Adrenal gland (tissue), 12 donors: ENCODE measurements around the gene PRRG4. TPM values are rescaled to one million over a fixed set of nuclear protein-coding genes. Genes with fewer than 3 reads are reported as not detected.
"Not testable (repeated sequence)": the region's sequence is repeated elsewhere in the genome, so short reads cannot be mapped to it uniquely, and the experiment has no call there.

Experiments
- DNase-seq, 7 donors: peaks; one replicate each; pipeline ENCODE4 v3.0.0-alpha.2; 2019 to 2020
- H3K27ac ChIP-seq, 5 donors: fragments of 200-600 bp; sonication (generic) in 4 of 5; 1 replicate in 3 of 5; 2 replicates in 2 of 5; pipeline versions ENCODE4 v1.5.1 to v1.8.0; 2016 to 2020; ENCODE audit warnings: mild to moderate bottlenecking in 1 of 5
- H3K27me3 ChIP-seq: fragments of 200-600 bp; 2 replicates; pipeline ENCODE4 v1.8.0; 2021
- H3K36me3 ChIP-seq, 2 donors: fragments of 200-600 bp; replicated peaks in 1 of 2; 1 replicate in 1 of 2; 2 replicates in 1 of 2; pipeline versions ENCODE4 v1.5.1 to v1.8.0; 2018 to 2022
- H3K4me1 ChIP-seq, 2 donors: fragments of 200-600 bp; replicated peaks in 1 of 2; 1 replicate in 1 of 2; 2 replicates in 1 of 2; pipeline versions ENCODE4 v1.5.1 to v1.8.0; 2018 to 2021
- H3K4me3 ChIP-seq, 4 donors: fragments of 200-600 bp; sonication (generic) in 3 of 4; one replicate each; pipeline ENCODE4 v1.5.1; 2016 to 2018
- H3K9me3 ChIP-seq, 3 donors: fragments of 200-600 bp; sonication (generic) in 1 of 3; replicated peaks in 1 of 3; 1 replicate in 2 of 3; 2 replicates in 1 of 3; pipeline versions ENCODE4 v1.5.1 to v1.8.0; 2016 to 2021
- CTCF ChIP-seq, 6 experiments: fragments of 450-650 bp in 4 of 6; fragments of 200-600 bp in 2 of 6; sonication (generic) in 1 of 6; IDR thresholded peaks; 1 replicate in 5 of 6; 2 replicates in 1 of 6; pipeline versions ENCODE4 v1.5.1 to v1.8.0; 2016 to 2021; ENCODE audit warnings: antibody characterized with exemption in 6 of 6, mild to moderate bottlenecking in 2 of 6, moderate library complexity in 1 of 6
- POLR2A ChIP-seq, 2 donors: fragments of 450-650 bp; IDR thresholded peaks; one replicate each; pipeline ENCODE4 v1.6.1; 2017; ENCODE audit warnings: antibody characterized with exemption in 2 of 2, mild to moderate bottlenecking in 2 of 2, moderate library complexity in 1 of 2
- whole genome bisulfite sequencing, 4 donors: extraction: QIAGEN DNeasy Blood & Tissue Kit in 2 of 4; methylation state at CpG; one replicate each; pipeline versions ENCODE4 v1.1.5 to v1.1.7; 2013 to 2017; 5-methylcytosine and 5-hydroxymethylcytosine counted together
- intact Hi-C, 2 donors: fragments of 100-400 bp; cut with DNase I; formaldehyde crosslinking; loops; one replicate each; pipeline versions ENCODE4 v1.14.1 to v1.15.0; 2022 to 2023
- polyA plus RNA-seq, 3 donors: library from polyadenylated mRNA; stranded (reverse); fragments of 200-250 nt in 2 of 3; fragments of 350-450 nt in 1 of 3; fragmentation: Illumina TruSeq in 1 of 3; extraction: RNeasy Lipid Tissue Mini Kit (QIAGEN cat#74804) in 1 of 3; gene quantifications; one replicate each; pipeline ENCODE4 v1.2.3, GENCODE V29; 2013 to 2014
- total RNA-seq, 9 donors: library from RNA; depleted of rRNA in 4 of 9; stranded (reverse); fragments of >200 nt in 4 of 9; fragments of 120-200 nt in 1 of 9; fragmentation: NEBNext Ultra II Directional in 1 of 9; extraction: Animal tissue kit (Norgen Biotek cat#: 25700) in 1 of 9; gene quantifications; one replicate each; pipeline versions ENCODE4 v1.1.0 to v1.2.4, GENCODE V29; 2013 to 2023
- donor health status: healthy with polysubstance abuse.
- donor health status: Bipolar disorder and iron deficiency.
- donor health status: DM: yes; HTN: yes; CAD: no.
- donor health status: DM: no; HTN: no; CAD: no.
- donor health status: DM: no; HTN: no; CAD: no.
- donor health status: DM: yes; HTN: yes; CAD: no.

The PRRG4 gene
- total and polyA plus RNA-seq, 12 donors: 0.11 to 3.5 (median 1.6) TPM

- no peak for DNase-seq
- WGBS, 4 donors: 84 to 94% (median 89%) methylated on average over 1 of the region's 1 CpG
- TF ChIP-seq POLR2A (IDR thresholded peaks at IDR 0.05): no peak
- Histone ChIP-seq H3K27me3 (no peaks in the 10 kb centered on the region), H3K27ac (no peak overlapping the region), H3K36me3 (no peaks in the 10 kb centered on the region), H3K4me1 (no peaks in the 10 kb centered on the region), H3K9me3 (no peaks in the 10 kb centered on the region), H3K4me3 (no peak overlapping the region)
- intact Hi-C loops: no loop called here
Measured at GRCh38 chr11:32858731-32859130, 29.0 kb downstream of the PRRG4 start.

GRCh38 chr11:32861850-32862577, 32.3 kb downstream of the PRRG4 start:
- DNase-seq: no peak
- Histone ChIP-seq H3K27me3 (no peaks in the 10 kb centered on the region), H3K4me1 (no peaks in the 10 kb centered on the region), H3K27ac (no peak overlapping the region), H3K9me3 (no peaks in the 10 kb centered on the region), H3K36me3 (no peaks in the 10 kb centered on the region), H3K4me3 (no peak overlapping the region)
- intact Hi-C loops: no loop called here
- no peak for TF ChIP-seq POLR2A (IDR thresholded peaks at IDR 0.05)
- TF ChIP-seq CTCF (IDR thresholded peaks at IDR 0.05): no peak
- WGBS, 4 donors: 73 to 83% (median 76%) methylated on average over 3 of the region's 3 CpGs

- no peaks in the 10 kb centered on the region for H3K36me3 ChIP-seq
- intact Hi-C loops: no loop called here
- no peaks in the 10 kb centered on the region for H3K9me3 ChIP-seq
- H3K4me1 ChIP-seq: no peaks in the 10 kb centered on the region
- no peaks in the 10 kb centered on the region for H3K27me3 ChIP-seq
- H3K4me3 ChIP-seq: no peak overlapping the region
- no peak overlapping the region for H3K27ac ChIP-seq
- no peak for DNase-seq
- TF ChIP-seq CTCF (IDR thresholded peaks at IDR 0.05): no peak
- no peak for TF ChIP-seq POLR2A (IDR thresholded peaks at IDR 0.05)
Measured at GRCh38 chr11:32864555-32864954, 34.8 kb downstream of the PRRG4 start.

GRCh38 chr11:32868752-32869151, 39.0 kb downstream of the PRRG4 start:
- H3K36me3 ChIP-seq, H3K27me3 ChIP-seq, H3K4me3 ChIP-seq, H3K27ac ChIP-seq, intact Hi-C loops, H3K4me1 ChIP-seq, DNase-seq, H3K9me3 ChIP-seq: not testable (repeated sequence)
- WGBS, 4 donors: 58 to 76% (median 67%) methylated on average over 4 of the region's 4 CpGs

GRCh38 chr11:32870676-32871075, 40.9 kb downstream of the PRRG4 start:
- intact Hi-C loops: no loop called here
- Histone ChIP-seq H3K27me3 (no peaks in the 10 kb centered on the region), H3K36me3 (no peaks in the 10 kb centered on the region), H3K4me1 (no peaks in the 10 kb centered on the region), H3K9me3 (no peaks in the 10 kb centered on the region), H3K4me3 (no peak overlapping the region), H3K27ac (no peak overlapping the region)
- DNase-seq: no peak
- 42 to 61% (median 59%) methylated on average over 2 of the region's 2 CpGs for WGBS, 4 donors
- TF ChIP-seq POLR2A (IDR thresholded peaks at IDR 0.05) (no peak), CTCF (IDR thresholded peaks at IDR 0.05) (peak in 2 of 6 experiments; percentile 7 to 24)
